Measurements from ENCODE around the gene TPH2.

DNA sequence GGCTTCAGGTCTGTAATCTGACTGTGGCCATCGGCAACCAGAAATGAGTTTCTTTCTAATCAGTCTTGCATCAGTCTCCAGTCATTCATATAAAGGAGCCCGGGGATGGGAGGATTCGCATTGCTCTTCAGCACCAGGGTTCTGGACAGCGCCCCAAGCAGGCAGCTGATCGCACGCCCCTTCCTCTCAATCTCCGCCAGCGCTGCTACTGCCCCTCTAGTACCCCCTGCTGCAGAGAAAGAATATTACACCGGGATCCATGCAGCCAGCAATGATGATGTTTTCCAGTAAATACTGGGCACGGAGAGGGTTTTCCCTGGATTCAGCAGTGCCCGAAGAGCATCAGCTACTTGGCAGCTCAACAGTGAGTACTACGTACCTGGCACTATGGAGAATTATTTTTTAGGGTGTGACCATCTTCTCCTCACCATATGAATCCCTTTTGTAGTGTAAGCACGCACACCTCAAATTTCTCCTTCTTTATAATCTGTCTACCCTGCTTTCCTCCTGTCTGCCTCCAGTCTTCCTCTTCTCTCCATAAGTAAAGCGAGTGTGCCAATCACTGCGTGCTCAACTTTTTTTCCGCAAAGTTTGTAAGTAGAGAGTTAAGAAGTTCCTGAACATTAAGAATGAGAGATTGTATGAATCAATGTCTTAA lies at the start of gene TPH2:
- TF ChIP-seq, protein P1, sequence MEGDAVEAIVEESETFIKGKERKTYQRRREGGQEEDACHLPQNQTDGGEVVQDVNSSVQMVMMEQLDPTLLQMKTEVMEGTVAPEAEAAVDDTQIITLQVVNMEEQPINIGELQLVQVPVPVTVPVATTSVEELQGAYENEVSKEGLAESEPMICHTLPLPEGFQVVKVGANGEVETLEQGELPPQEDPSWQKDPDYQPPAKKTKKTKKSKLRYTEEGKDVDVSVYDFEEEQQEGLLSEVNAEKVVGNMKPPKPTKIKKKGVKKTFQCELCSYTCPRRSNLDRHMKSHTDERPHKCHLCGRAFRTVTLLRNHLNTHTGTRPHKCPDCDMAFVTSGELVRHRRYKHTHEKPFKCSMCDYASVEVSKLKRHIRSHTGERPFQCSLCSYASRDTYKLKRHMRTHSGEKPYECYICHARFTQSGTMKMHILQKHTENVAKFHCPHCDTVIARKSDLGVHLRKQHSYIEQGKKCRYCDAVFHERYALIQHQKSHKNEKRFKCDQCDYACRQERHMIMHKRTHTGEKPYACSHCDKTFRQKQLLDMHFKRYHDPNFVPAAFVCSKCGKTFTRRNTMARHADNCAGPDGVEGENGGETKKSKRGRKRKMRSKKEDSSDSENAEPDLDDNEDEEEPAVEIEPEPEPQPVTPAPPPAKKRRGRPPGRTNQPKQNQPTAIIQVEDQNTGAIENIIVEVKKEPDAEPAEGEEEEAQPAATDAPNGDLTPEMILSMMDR (conservative IDR thresholded peaks at IDR 0.05): peak; percentile 85
- TF ChIP-seq ZFX (IDR thresholded peaks at IDR 0.05): no peak
